Measurements from ENCODE around the gene NXN.
"Not testable (repeated sequence)": the region's sequence is repeated elsewhere in the genome, so short reads cannot be mapped to it uniquely, and the experiment has no call there.

Gene NXN

GRCh38 chr17:1006054-1006453, 26.5 kb upstream of the NXN start:
- DNase-seq (ENCODE audit: low spot score), result no peak

GRCh38 chr17:1005361-1005946, 25.9 kb upstream of the NXN start:
- DNase-seq (ENCODE audit: low spot score), result no peak

- no peak for DNase-seq (ENCODE audit: low spot score)
Observed at GRCh38 chr17:1004769-1005295, 25.3 kb upstream of the NXN start.

- DNase-seq (ENCODE audit: low spot score), result no peak
Observed at GRCh38 chr17:1003972-1004768, 24.6 kb upstream of the NXN start.

- DNase-seq (ENCODE audit: low spot score), result no peak
Observed at GRCh38 chr17:1003633-1003971, 24.0 kb upstream of the NXN start.

- no peak for DNase-seq (ENCODE audit: low spot score)
Observed at GRCh38 chr17:1002771-1003555, 23.4 kb upstream of the NXN start.

- no peak for DNase-seq (ENCODE audit: low spot score)
Observed at GRCh38 chr17:1002412-1002753, 22.8 kb upstream of the NXN start.

GRCh38 chr17:1001640-1002411, 22.2 kb upstream of the NXN start:
- DNase-seq (ENCODE audit: low spot score), result no peak

GRCh38 chr17:1000597-1001461, 21.3 kb upstream of the NXN start:
- no peak for DNase-seq (ENCODE audit: low spot score)

GRCh38 chr17:998111-998510, 18.5 kb upstream of the NXN start:
- DNase-seq (ENCODE audit: low spot score), result no peak

GRCh38 chr17:996554-997344, 17.2 kb upstream of the NXN start, which contains the start of gene TIMM22:
TSS of gene TIMM22 (plus strand) at chr17:997129. CDS start at chr17:997143, 14 bp downstream.
- peak; percentile 93 for DNase-seq (ENCODE audit: low spot score)

- not testable (repeated sequence) for DNase-seq (ENCODE audit: low spot score)
Observed at GRCh38 chr17:995324-995723, 15.7 kb upstream of the NXN start.

GRCh38 chr17:992933-993332, 13.4 kb upstream of the NXN start:
- DNase-seq (ENCODE audit: low spot score), result no peak

GRCh38 chr17:988561-988960, 9.0 kb upstream of the NXN start:
- DNase-seq (ENCODE audit: low spot score), result no peak

GRCh38 chr17:987931-988330, 8.4 kb upstream of the NXN start:
- no peak for DNase-seq (ENCODE audit: low spot score)

- DNase-seq (ENCODE audit: low spot score), result no peak
Observed at GRCh38 chr17:986322-986929, 6.8 kb upstream of the NXN start.

GRCh38 chr17:983921-984320, 4.3 kb upstream of the NXN start:
- DNase-seq (ENCODE audit: low spot score), result no peak

- DNase-seq (ENCODE audit: low spot score), result no peak
Observed at GRCh38 chr17:981292-981658, 1.7 kb upstream of the NXN start.

- DNase-seq (ENCODE audit: low spot score), result peak; percentile 89
Observed at GRCh38 chr17:980406-981291, 1.1 kb upstream of the NXN start.
